Ishikawa (cell line): ENCODE measurements around the gene LBX2.

ENCODE experiments used
- CEBPB ChIP-seq: IDR thresholded peaks from 2 replicates; pipeline ENCODE4 v1.6.1; 2012
- EGR1 ChIP-seq: IDR thresholded peaks from 2 replicates; pipeline ENCODE4 v1.6.1; 2012
- EP300 ChIP-seq: IDR thresholded peaks from 2 replicates; pipeline ENCODE4 v1.6.1; 2012; ENCODE audit warnings: borderline replicate concordance
- FOXM1 ChIP-seq: IDR thresholded peaks from 2 replicates; pipeline ENCODE4 v1.6.1; 2012; ENCODE audit warnings: low read depth, borderline replicate concordance
- MAX ChIP-seq: IDR thresholded peaks from 2 replicates; pipeline ENCODE4 v1.6.1; 2012
- NFIC ChIP-seq: IDR thresholded peaks from 2 replicates; pipeline ENCODE4 v1.6.1; 2012
- RAD21 ChIP-seq: IDR thresholded peaks from 2 replicates; pipeline ENCODE4 v1.6.1; 2012; ENCODE audit warnings: low read depth
- REST ChIP-seq: IDR thresholded peaks from 2 replicates; pipeline ENCODE4 v1.6.1; 2012; ENCODE audit warnings: low read depth, mild to moderate bottlenecking
- TAF1 ChIP-seq: IDR thresholded peaks from 2 replicates; pipeline ENCODE4 v1.6.1; 2012; ENCODE audit warnings: low read depth, mild to moderate bottlenecking
- TCF12 ChIP-seq: IDR thresholded peaks from 2 replicates; pipeline ENCODE4 v1.6.1; 2012; ENCODE audit warnings: low read depth
- YY1 ChIP-seq: IDR thresholded peaks from 2 replicates; pipeline ENCODE4 v1.6.1; 2012; ENCODE audit warnings: low read depth

- TF ChIP-seq TAF1 (no peak), YY1 (no peak), EP300 (no peak), MAX (no peak), REST (no peak), EGR1 (no peak), CEBPB (no peak), NFIC (no peak), RAD21 (no peak), FOXM1 (no peak), TCF12 (no peak)
Observed at GRCh38 chr2:74504591-74504990, 5.2 kb upstream of the LBX2 start.
